Activated naive CD4-positive, alpha-beta T cell treated with anti-CD3 and anti-CD28 coated beads, Interleukin-2, amount 50 U/mL, for 24 hours (primary cell): Measurements from ENCODE around the gene XPO5.

Experiments
- H3K27ac Mint-ChIP-seq: one replicate; pipeline ENCODE4 v1.8.0; 2021; ENCODE audit warnings: mild to moderate bottlenecking, mixed read lengths
- H3K27me3 Mint-ChIP-seq: one replicate; pipeline ENCODE4 v1.8.0; 2021; ENCODE audit warnings: mixed read lengths
- H3K36me3 Mint-ChIP-seq: one replicate; pipeline ENCODE4 v1.8.0; 2021; ENCODE audit warnings: mixed read lengths
- H3K4me1 Mint-ChIP-seq: one replicate; pipeline ENCODE4 v1.8.0; 2021; ENCODE audit warnings: mixed read lengths
- H3K4me3 Mint-ChIP-seq: one replicate; pipeline ENCODE4 v1.8.0; 2021; ENCODE audit warnings: mild to moderate bottlenecking, mixed read lengths
- H3K9me3 Mint-ChIP-seq: one replicate; pipeline ENCODE4 v1.8.0; 2021; ENCODE audit warnings: mixed read lengths

Gene XPO5

GRCh38 chr6:43575772-43576551 lies at the start of gene XPO5, which contains the start of gene POLH:
Gene XPO5, minus strand, starts transcription at chr6:43576038. Its CDS starts 174 bp downstream, at chr6:43575864.
Gene POLH, plus strand, starts transcription at chr6:43576185. Its CDS starts 6,135 bp downstream, at chr6:43582320.
- Mint-ChIP-seq H3K9me3 (no peaks in the 10 kb centered on the region), H3K27me3 (no peaks in the 10 kb centered on the region), H3K27ac (peak within 1 kb of the TSS; percentile 93), H3K4me3 (peak within 1 kb of the TSS; percentile 97), H3K36me3 (peaks cover 5% of the 10 kb centered on the region), H3K4me1 (peaks cover 40% of the 10 kb centered on the region)

- no peaks in the 10 kb centered on the region for H3K9me3 Mint-ChIP-seq
- peaks cover 30% of the 10 kb centered on the region for H3K4me1 Mint-ChIP-seq
- H3K27ac Mint-ChIP-seq = no peak overlapping the region
- H3K36me3 Mint-ChIP-seq = peaks cover 7% of the 10 kb centered on the region
- no peaks in the 10 kb centered on the region for H3K27me3 Mint-ChIP-seq
- H3K4me3 Mint-ChIP-seq = no peak overlapping the region
Measured at GRCh38 chr6:43625393-43625992, 49.7 kb upstream of the XPO5 start.

GRCh38 chr6:43624786-43625288 lies 49.0 kb upstream of the XPO5 start:
- no peak overlapping the region for H3K4me3 Mint-ChIP-seq
- H3K9me3 Mint-ChIP-seq = no peaks in the 10 kb centered on the region
- H3K27ac Mint-ChIP-seq = no peak overlapping the region
- H3K36me3 Mint-ChIP-seq = peaks cover 7% of the 10 kb centered on the region
- no peaks in the 10 kb centered on the region for H3K27me3 Mint-ChIP-seq
- peaks cover 25% of the 10 kb centered on the region for H3K4me1 Mint-ChIP-seq

GRCh38 chr6:43623880-43624785 lies 48.3 kb upstream of the XPO5 start:
- H3K27ac Mint-ChIP-seq = no peak overlapping the region
- H3K4me1 Mint-ChIP-seq = peaks cover 23% of the 10 kb centered on the region
- H3K9me3 Mint-ChIP-seq = no peaks in the 10 kb centered on the region
- no peak overlapping the region for H3K4me3 Mint-ChIP-seq
- peaks cover 7% of the 10 kb centered on the region for H3K36me3 Mint-ChIP-seq
- no peaks in the 10 kb centered on the region for H3K27me3 Mint-ChIP-seq

GRCh38 chr6:43622541-43622940 lies 46.7 kb upstream of the XPO5 start:
- Mint-ChIP-seq H3K36me3 (peaks cover 7% of the 10 kb centered on the region), H3K4me3 (no peak overlapping the region), H3K27me3 (no peaks in the 10 kb centered on the region), H3K4me1 (peaks cover 13% of the 10 kb centered on the region), H3K9me3 (no peaks in the 10 kb centered on the region), H3K27ac (no peak overlapping the region)

- Mint-ChIP-seq H3K36me3 (peaks cover 6% of the 10 kb centered on the region), H3K27ac (no peak overlapping the region)
Measured at GRCh38 chr6:43621836-43622180, 46.0 kb upstream of the XPO5 start.

GRCh38 chr6:43621078-43621835 lies 45.4 kb upstream of the XPO5 start:
- Mint-ChIP-seq H3K4me3 (no peak overlapping the region), H3K27me3 (no peaks in the 10 kb centered on the region), H3K4me1 (peaks cover under 1% of the 10 kb centered on the region), H3K9me3 (no peaks in the 10 kb centered on the region), H3K27ac (no peak overlapping the region), H3K36me3 (peaks cover 4% of the 10 kb centered on the region)

More at GRCh38 chr6:43621836-43622180, 46.0 kb upstream of the XPO5 start:
- peaks cover 6% of the 10 kb centered on the region for H3K4me1 Mint-ChIP-seq
- H3K4me3 Mint-ChIP-seq = no peak overlapping the region
- H3K9me3 Mint-ChIP-seq = no peaks in the 10 kb centered on the region
- H3K27me3 Mint-ChIP-seq = no peaks in the 10 kb centered on the region

- H3K4me3 Mint-ChIP-seq = no peak overlapping the region
- H3K27ac Mint-ChIP-seq = peak overlapping the region; percentile 7
- H3K4me1 Mint-ChIP-seq = no peaks in the 10 kb centered on the region
- H3K27me3 Mint-ChIP-seq = no peaks in the 10 kb centered on the region
- no peaks in the 10 kb centered on the region for H3K9me3 Mint-ChIP-seq
- H3K36me3 Mint-ChIP-seq = peaks cover 5% of the 10 kb centered on the region
Measured at GRCh38 chr6:43616725-43617472, 41.1 kb upstream of the XPO5 start.

GRCh38 chr6:43614396-43614730 lies 38.5 kb upstream of the XPO5 start:
- Mint-ChIP-seq H3K36me3 (peaks cover 5% of the 10 kb centered on the region), H3K27ac (no peak overlapping the region)

GRCh38 chr6:43613721-43614395 lies 38.0 kb upstream of the XPO5 start:
- Mint-ChIP-seq H3K27ac (no peak overlapping the region), H3K4me3 (no peak overlapping the region), H3K36me3 (peaks cover 5% of the 10 kb centered on the region), H3K9me3 (no peaks in the 10 kb centered on the region), H3K4me1 (no peaks in the 10 kb centered on the region), H3K27me3 (no peaks in the 10 kb centered on the region)

More at GRCh38 chr6:43614396-43614730, 38.5 kb upstream of the XPO5 start:
- Mint-ChIP-seq H3K4me3 (no peak overlapping the region), H3K27me3 (no peaks in the 10 kb centered on the region), H3K9me3 (no peaks in the 10 kb centered on the region), H3K4me1 (no peaks in the 10 kb centered on the region)

- no peaks in the 10 kb centered on the region for H3K9me3 Mint-ChIP-seq
- peak overlapping the region; percentile 78 for H3K27ac Mint-ChIP-seq
- H3K4me1 Mint-ChIP-seq = peaks cover 4% of the 10 kb centered on the region
- no peak overlapping the region for H3K4me3 Mint-ChIP-seq
- H3K27me3 Mint-ChIP-seq = no peaks in the 10 kb centered on the region
- peaks cover 11% of the 10 kb centered on the region for H3K36me3 Mint-ChIP-seq
Measured at GRCh38 chr6:43610431-43610830, 34.6 kb upstream of the XPO5 start.

- no peaks in the 10 kb centered on the region for H3K9me3 Mint-ChIP-seq
- H3K4me1 Mint-ChIP-seq = peaks cover 4% of the 10 kb centered on the region
- H3K4me3 Mint-ChIP-seq = no peak overlapping the region
- H3K36me3 Mint-ChIP-seq = peaks cover 11% of the 10 kb centered on the region
- H3K27me3 Mint-ChIP-seq = no peaks in the 10 kb centered on the region
- no peak overlapping the region for H3K27ac Mint-ChIP-seq
Measured at GRCh38 chr6:43609402-43609801, 33.6 kb upstream of the XPO5 start.

- peaks cover 4% of the 10 kb centered on the region for H3K4me1 Mint-ChIP-seq
- H3K4me3 Mint-ChIP-seq = no peak overlapping the region
- peaks cover 13% of the 10 kb centered on the region for H3K36me3 Mint-ChIP-seq
- H3K27ac Mint-ChIP-seq = peak overlapping the region; percentile 24
- H3K27me3 Mint-ChIP-seq = no peaks in the 10 kb centered on the region
- no peaks in the 10 kb centered on the region for H3K9me3 Mint-ChIP-seq
Measured at GRCh38 chr6:43608807-43609206, 33.0 kb upstream of the XPO5 start.

- H3K36me3 Mint-ChIP-seq = peaks cover 12% of the 10 kb centered on the region
- H3K27me3 Mint-ChIP-seq = no peaks in the 10 kb centered on the region
- H3K4me3 Mint-ChIP-seq = no peak overlapping the region
- H3K27ac Mint-ChIP-seq = no peak overlapping the region
- peaks cover 4% of the 10 kb centered on the region for H3K4me1 Mint-ChIP-seq
- no peaks in the 10 kb centered on the region for H3K9me3 Mint-ChIP-seq
Measured at GRCh38 chr6:43608310-43608763, 32.5 kb upstream of the XPO5 start.
